ENCODE measurements around the gene ANTXR2.

ANTXR2 gene

GRCh38 chr4:79935274-79935673 is 137.8 kb downstream of the ANTXR2 start:
- Histone ChIP-seq H3K27me3 (ENCODE audit: insufficient read depth, poor library complexity, severe bottlenecking) (no peaks in the 10 kb centered on the region), H3K4me3 (replicated peaks; ENCODE audit: insufficient read depth, low read length) (no peak overlapping the region), H3K27ac (replicated peaks) (no peak overlapping the region)
- no peak for DNase-seq (ENCODE audit: low read depth in 1 of 2, low spot score in 1 of 2)
- no peak for TF ChIP-seq CTCF (IDR thresholded peaks at IDR 0.05; ENCODE audit: insufficient read depth, low read length)

- no peak for DNase-seq (ENCODE audit: low read depth in 1 of 2, low spot score in 1 of 2)
- no peak for TF ChIP-seq REST (IDR thresholded peaks at IDR 0.05; ENCODE audit: insufficient replicate concordance, low read depth)
- no peak for TF ChIP-seq GABPA (IDR thresholded peaks at IDR 0.05; ENCODE audit: low read depth)
- TF ChIP-seq SPI1 (IDR thresholded peaks at IDR 0.05; ENCODE audit: borderline replicate concordance, low read depth), result no peak
- TF ChIP-seq CTCF (IDR thresholded peaks at IDR 0.05; ENCODE audit: insufficient read depth, low read length), result no peak
- TF ChIP-seq POLR2AphosphoS5 (IDR thresholded peaks at IDR 0.05; ENCODE audit: low read depth), result no peak
- no peaks in the 10 kb centered on the region for H3K27me3 ChIP-seq (ENCODE audit: insufficient read depth, poor library complexity, severe bottlenecking)
- H3K4me3 ChIP-seq (replicated peaks; ENCODE audit: insufficient read depth, low read length), result no peak overlapping the region
- H3K27ac ChIP-seq (replicated peaks), result no peak overlapping the region
Measured at GRCh38 chr4:79934660-79935059, 138.4 kb downstream of the ANTXR2 start.

- no peak for TF ChIP-seq POLR2AphosphoS5 (IDR thresholded peaks at IDR 0.05; ENCODE audit: low read depth)
- TF ChIP-seq REST (IDR thresholded peaks at IDR 0.05; ENCODE audit: insufficient replicate concordance, low read depth), result no peak
- no peak for TF ChIP-seq SPI1 (IDR thresholded peaks at IDR 0.05; ENCODE audit: borderline replicate concordance, low read depth)
- no peak for TF ChIP-seq GABPA (IDR thresholded peaks at IDR 0.05; ENCODE audit: low read depth)
- no peak for TF ChIP-seq CTCF (IDR thresholded peaks at IDR 0.05; ENCODE audit: insufficient read depth, low read length)
- no peak for DNase-seq (ENCODE audit: low read depth in 1 of 2, low spot score in 1 of 2)
- Histone ChIP-seq H3K27me3 (ENCODE audit: insufficient read depth, poor library complexity, severe bottlenecking) (no peaks in the 10 kb centered on the region), H3K27ac (replicated peaks) (no peak overlapping the region), H3K4me3 (replicated peaks; ENCODE audit: insufficient read depth, low read length) (no peak overlapping the region)
Measured at GRCh38 chr4:79927931-79928330, 145.1 kb downstream of the ANTXR2 start.

- peak; percentile 18 to 34 for DNase-seq (ENCODE audit: low read depth in 1 of 2, low spot score in 1 of 2)
- Histone ChIP-seq H3K27ac (replicated peaks) (no peak overlapping the region), H3K4me3 (replicated peaks; ENCODE audit: insufficient read depth, low read length) (no peak overlapping the region), H3K27me3 (ENCODE audit: insufficient read depth, poor library complexity, severe bottlenecking) (no peaks in the 10 kb centered on the region)
- TF ChIP-seq SPI1 (IDR thresholded peaks at IDR 0.05; ENCODE audit: borderline replicate concordance, low read depth) (peak; percentile 89), CTCF (IDR thresholded peaks at IDR 0.05; ENCODE audit: insufficient read depth, low read length) (no peak), REST (IDR thresholded peaks at IDR 0.05; ENCODE audit: insufficient replicate concordance, low read depth) (peak; percentile 81)
Measured at GRCh38 chr4:79923281-79923680, 149.7 kb downstream of the ANTXR2 start.
